Keratinocyte (primary cell): Measurements from ENCODE around the gene ZFYVE26.
"Not testable (repeated sequence)": the region's sequence is repeated elsewhere in the genome, so short reads cannot be mapped to it uniquely, and the experiment has no call there.

Source experiments
- EZH2 ChIP-seq: IDR thresholded peaks from one replicate; pipeline ENCODE4 v1.6.1; 2012; ENCODE audit warnings: inconsistent platforms, mild to moderate bottlenecking, low read length, moderate library complexity
- TF ChIP-seq, protein P1 (sequence below), 3 experiments: IDR thresholded peaks in 1 of 3; conservative IDR thresholded peaks in 1 of 3; optimal IDR thresholded peaks in 1 of 3; 2 replicates in 2 of 3; 3 replicates in 1 of 3; pipeline versions ENCODE3 to v1.5.1; 2011; ENCODE audit warnings: low read length in 3 of 3, mild to moderate bottlenecking in 3 of 3, moderate library complexity in 2 of 3, control low read depth in 1 of 3, inconsistent platforms in 1 of 3; ENCODE audit not compliant: insufficient read depth in 2 of 3; ENCODE audit errors: extremely low read depth in 1 of 3

DNA sequence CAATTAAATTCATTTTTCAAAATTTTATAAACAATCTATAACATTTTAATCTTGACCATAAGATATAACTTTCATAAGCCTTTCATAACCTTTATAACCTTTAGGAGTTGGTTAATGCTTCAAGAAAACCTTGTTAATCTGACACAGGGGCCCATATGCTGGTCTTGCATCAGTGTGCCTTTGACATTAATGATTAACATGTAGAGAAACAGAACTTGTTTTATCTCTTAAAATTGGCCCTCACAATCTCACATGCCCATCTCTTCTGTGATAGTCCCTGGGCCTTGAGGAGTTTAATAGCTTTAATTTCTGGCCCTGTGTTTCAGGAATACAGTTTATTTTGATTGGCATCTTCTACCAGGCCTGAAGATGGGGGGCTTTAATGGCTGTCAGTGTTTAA, 107.0 kb downstream of the ZFYVE26 start:
- TF ChIP-seq, protein P1, sequence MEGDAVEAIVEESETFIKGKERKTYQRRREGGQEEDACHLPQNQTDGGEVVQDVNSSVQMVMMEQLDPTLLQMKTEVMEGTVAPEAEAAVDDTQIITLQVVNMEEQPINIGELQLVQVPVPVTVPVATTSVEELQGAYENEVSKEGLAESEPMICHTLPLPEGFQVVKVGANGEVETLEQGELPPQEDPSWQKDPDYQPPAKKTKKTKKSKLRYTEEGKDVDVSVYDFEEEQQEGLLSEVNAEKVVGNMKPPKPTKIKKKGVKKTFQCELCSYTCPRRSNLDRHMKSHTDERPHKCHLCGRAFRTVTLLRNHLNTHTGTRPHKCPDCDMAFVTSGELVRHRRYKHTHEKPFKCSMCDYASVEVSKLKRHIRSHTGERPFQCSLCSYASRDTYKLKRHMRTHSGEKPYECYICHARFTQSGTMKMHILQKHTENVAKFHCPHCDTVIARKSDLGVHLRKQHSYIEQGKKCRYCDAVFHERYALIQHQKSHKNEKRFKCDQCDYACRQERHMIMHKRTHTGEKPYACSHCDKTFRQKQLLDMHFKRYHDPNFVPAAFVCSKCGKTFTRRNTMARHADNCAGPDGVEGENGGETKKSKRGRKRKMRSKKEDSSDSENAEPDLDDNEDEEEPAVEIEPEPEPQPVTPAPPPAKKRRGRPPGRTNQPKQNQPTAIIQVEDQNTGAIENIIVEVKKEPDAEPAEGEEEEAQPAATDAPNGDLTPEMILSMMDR (optimal IDR thresholded peaks at IDR 0.05 in 1 of 3, IDR thresholded peaks at IDR 0.05 in 1 of 3, conservative IDR thresholded peaks at IDR 0.05 in 1 of 3; ENCODE audit: extremely low read depth in 1 of 3, insufficient read depth in 2 of 3, low read length in 3 of 3): not testable (repeated sequence)
- not testable (repeated sequence) for TF ChIP-seq EZH2
